IMR-90 (cell line): Measurements from ENCODE around the gene UBE2N. TPM values are rescaled to one million over a fixed set of nuclear protein-coding genes. Genes with fewer than 3 reads are reported as not detected.

Source experiments
- ATAC-seq: fragments of 200-7000 bp; cut with Tn5 transposase; 2 replicates; pipeline ENCODE4 v1.9.1; 2020; ENCODE audit warnings: low read depth, mild to moderate bottlenecking, moderate library complexity
- BruUV-seq: library from RNA; stranded (reverse); fragments of 400-500 nt; replicated peaks from 2 replicates; lab custom pipeline; 2021; lab: Mats Ljungman, UMichigan
- CTCF ChIA-PET: fragments of 300-600 bp; formaldehyde crosslinking; extraction: SDS; loops from one replicate; lab custom pipeline; 2021; ENCODE audit warnings: antibody characterized with exemption; lab: Yijun Ruan, JAX
- POLR2A ChIA-PET: fragments of 300-600 bp; sonication (Branson Sonifier 250); formaldehyde crosslinking; loops from one replicate; lab custom pipeline; 2022; ENCODE audit warnings: antibody characterized with exemption; ENCODE audit not compliant: unreplicated experiment; lab: Charles Lee
- DNase-seq: peaks from one replicate; pipeline ENCODE4 v3.0.0; 2013
- H2AFZ ChIP-seq: replicated peaks from 2 replicates; pipeline ENCODE3; 2013; ENCODE audit warnings: low read length, mild to moderate bottlenecking; ENCODE audit not compliant: poor library complexity
- H2AK5ac ChIP-seq: 2 replicates; pipeline ENCODE4 v1.6.1; 2013; ENCODE audit warnings: low read depth, low read length, inconsistent platforms
- H2AK9ac ChIP-seq: replicated peaks from 2 replicates; pipeline ENCODE3; 2013; ENCODE audit warnings: mild to moderate bottlenecking, low read depth, low read length, moderate library complexity; ENCODE audit not compliant: poor library complexity
- H2BK120ac ChIP-seq: 2 replicates; pipeline ENCODE4 v1.6.1; 2013; ENCODE audit warnings: low read depth, low read length, inconsistent platforms
- H2BK15ac ChIP-seq: 3 replicates; pipeline ENCODE4 v1.6.1; 2013; ENCODE audit warnings: low read depth, low read length, inconsistent platforms
- H2BK20ac ChIP-seq: 2 replicates; pipeline ENCODE4 v1.6.1; 2013; ENCODE audit warnings: low read depth, mild to moderate bottlenecking, inconsistent platforms, low read length, moderate library complexity
- H2BK5ac ChIP-seq: 2 replicates; pipeline ENCODE4 v1.6.1; 2013; ENCODE audit warnings: mild to moderate bottlenecking, low read depth, low read length, inconsistent platforms; ENCODE audit not compliant: poor library complexity, severe bottlenecking
- H3K14ac ChIP-seq: replicated peaks from 2 replicates; pipeline ENCODE4 v1.6.1; 2013; ENCODE audit warnings: low read depth, low read length, inconsistent platforms
- H3K18ac ChIP-seq: 2 replicates; pipeline ENCODE4 v1.6.1; 2013; ENCODE audit warnings: low read depth, low read length, control low read depth
- H3K23ac ChIP-seq: 2 replicates; pipeline ENCODE4 v1.6.1; 2013; ENCODE audit warnings: low read depth, low read length, inconsistent platforms
- H3K27ac ChIP-seq: 2 replicates; pipeline ENCODE4 v1.5.1; 2013; ENCODE audit warnings: mild to moderate bottlenecking, control low read depth, low read length; ENCODE audit not compliant: insufficient read depth
- H3K27me3 ChIP-seq: 2 replicates; pipeline ENCODE4 v1.6.1; 2013; ENCODE audit warnings: low read length; ENCODE audit not compliant: control insufficient read depth, insufficient read depth
- H3K36me3 ChIP-seq: 2 replicates; pipeline ENCODE4 v1.6.1; 2013; ENCODE audit warnings: low read length, mixed read lengths; ENCODE audit not compliant: control insufficient read depth, insufficient read depth
- H3K4ac ChIP-seq: 2 replicates; pipeline ENCODE4 v1.6.1; 2013; ENCODE audit warnings: low read depth, low read length, inconsistent platforms
- H3K4me1 ChIP-seq: 2 replicates; pipeline ENCODE4 v1.6.1; 2013; ENCODE audit warnings: low read length, mixed read lengths; ENCODE audit not compliant: control insufficient read depth, insufficient read depth
- H3K4me2 ChIP-seq: 2 replicates; pipeline ENCODE4 v1.6.1; 2013; ENCODE audit warnings: low read depth, mild to moderate bottlenecking, control low read depth, low read length, moderate library complexity
- H3K4me3 ChIP-seq: 2 replicates; pipeline ENCODE4 v1.5.1; 2013; ENCODE audit warnings: low read depth, mild to moderate bottlenecking, control low read depth, low read length, moderate library complexity; ENCODE audit not compliant: insufficient read depth
- H3K56ac ChIP-seq: 2 replicates; pipeline ENCODE4 v1.6.1; 2013; ENCODE audit warnings: low read length, inconsistent platforms; ENCODE audit not compliant: insufficient read depth; ENCODE audit errors: extremely low read depth
- H3K79me1 ChIP-seq, 2 experiments: 2 replicates each; pipeline ENCODE4 v1.6.1; 2013; ENCODE audit warnings: low read length in 2 of 2, inconsistent platforms in 1 of 2, low read depth in 1 of 2
- H3K9ac ChIP-seq: 2 replicates; pipeline ENCODE4 v1.6.1; 2013; ENCODE audit warnings: low read depth, low read length, control low read depth
- H3K9me1 ChIP-seq: 2 replicates; pipeline ENCODE4 v1.6.1; 2013; ENCODE audit warnings: low read length, inconsistent platforms; ENCODE audit not compliant: insufficient read depth
- H3K9me3 ChIP-seq: 2 replicates; pipeline ENCODE4 v1.6.1; 2013; ENCODE audit warnings: low read length; ENCODE audit not compliant: control insufficient read depth, insufficient read depth
- H4K20me1 ChIP-seq: 2 replicates; pipeline ENCODE4 v1.6.1; 2013; ENCODE audit warnings: low read length, inconsistent platforms; ENCODE audit not compliant: insufficient read depth
- H4K5ac ChIP-seq: 2 replicates; pipeline ENCODE4 v1.6.1; 2013; ENCODE audit warnings: mild to moderate bottlenecking, low read depth, low read length, control low read depth
- H4K8ac ChIP-seq, 2 experiments: 2 replicates each; pipeline ENCODE4 v1.6.1; 2013; ENCODE audit warnings: low read depth in 2 of 2, low read length in 2 of 2, control low read depth in 1 of 2, inconsistent platforms in 1 of 2
- H4K91ac ChIP-seq: 2 replicates; pipeline ENCODE4 v1.6.1; 2013; ENCODE audit warnings: low read depth, low read length, inconsistent platforms; ENCODE audit not compliant: insufficient read depth
- BHLHE40 ChIP-seq: fragments of 150-350 bp; IDR thresholded peaks from 2 replicates; pipeline ENCODE4 v1.6.1; 2016; ENCODE audit warnings: mild to moderate bottlenecking, low read depth, low read length
- CEBPB ChIP-seq: IDR thresholded peaks from 2 replicates; pipeline ENCODE4 v1.6.1; 2012; ENCODE audit warnings: low read depth, low read length, improper control_type of control experiment
- CHD1 ChIP-seq: IDR thresholded peaks from 2 replicates; pipeline ENCODE4 v1.6.1; 2012; ENCODE audit warnings: low read depth, low read length, improper control_type of control experiment
- ELK1 ChIP-seq: fragments of 150-350 bp; IDR thresholded peaks from 2 replicates; pipeline ENCODE4 v1.6.1; 2016; ENCODE audit warnings: low read depth, mild to moderate bottlenecking, low read length, moderate library complexity, borderline replicate concordance
- MAFK ChIP-seq: IDR thresholded peaks from 2 replicates; pipeline ENCODE4 v1.6.1; 2012; ENCODE audit warnings: low read depth, low read length, improper control_type of control experiment
- MXI1 ChIP-seq: IDR thresholded peaks from 2 replicates; pipeline ENCODE4 v1.6.1; 2012; ENCODE audit warnings: low read depth, mild to moderate bottlenecking, low read length, moderate library complexity, borderline replicate concordance
- RAD21 ChIP-seq: IDR thresholded peaks from 2 replicates; pipeline ENCODE4 v1.6.1; 2012; ENCODE audit warnings: low read length, improper control_type of control experiment
- RCOR1 ChIP-seq: IDR thresholded peaks from 2 replicates; pipeline ENCODE4 v1.6.1; 2012; ENCODE audit warnings: mild to moderate bottlenecking, low read length, improper control_type of control experiment; ENCODE audit not compliant: insufficient replicate concordance
- RFX5 ChIP-seq: IDR thresholded peaks from 2 replicates; pipeline ENCODE4 v1.8.0; 2012; ENCODE audit warnings: low read depth, mild to moderate bottlenecking, low read length, moderate library complexity
- SMC3 ChIP-seq: fragments of 150-350 bp; IDR thresholded peaks from 2 replicates; pipeline ENCODE4 v1.6.1; 2016; ENCODE audit warnings: low read depth, mild to moderate bottlenecking, antibody characterized with exemption, low read length, moderate library complexity
- USF2 ChIP-seq: fragments of 150-350 bp; IDR thresholded peaks from 2 replicates; pipeline ENCODE4 v1.6.1; 2017; ENCODE audit warnings: mild to moderate bottlenecking, antibody characterized with exemption, low read length, low read depth
- dilution Hi-C: fragments of 300-500 bp; cut with HindIII; formaldehyde crosslinking; loops from one replicate; pipeline ENCODE4 v1.14.3; 2018; ENCODE audit warnings: low sequenced_read_pairs; ENCODE audit not compliant: unreplicated experiment
- in situ Hi-C: fragments of 300-500 bp; cut with MboI; formaldehyde crosslinking; loops from 3 replicates; pipeline ENCODE4 v1.14.3; 2019; ENCODE audit warnings: low sequenced_read_pairs, inconsistent platforms, mixed read lengths
- intact Hi-C: fragments of 100-400 bp; cut with micrococcal nuclease; formaldehyde crosslinking; loops from 2 replicates; pipeline ENCODE4 v1.10.0; 2022
- polyA plus RNA-seq, 3 experiments: library from polyadenylated mRNA; depleted of rRNA; stranded (reverse); fragments of >200 nt; gene quantifications; 2 replicates each; pipeline ENCODE4 v1.2.3, GENCODE V29; 2012; ENCODE audit warnings: low replicate concordance in 1 of 3
- total RNA-seq: library from RNA; depleted of rRNA; stranded (reverse); fragments of >200 nt; gene quantifications from 2 replicates; pipeline ENCODE4 v1.2.3, GENCODE V29; 2012
- TF ChIP-seq, protein P1 (sequence below): conservative IDR thresholded peaks from 2 replicates; pipeline ENCODE4 v1.5.1; 2012; ENCODE audit warnings: mild to moderate bottlenecking, low read depth, low read length, improper control_type of control experiment

UBE2N gene
- total and polyA plus RNA-seq, 2 of the 4 experiments (the other 2 are of a cell fraction), result 64.5 to 103 TPM

- TF ChIP-seq ELK1, result no peak
Measured at GRCh38 chr12:93380480-93381121, 61.1 kb downstream of the UBE2N start (continued).

DNA sequence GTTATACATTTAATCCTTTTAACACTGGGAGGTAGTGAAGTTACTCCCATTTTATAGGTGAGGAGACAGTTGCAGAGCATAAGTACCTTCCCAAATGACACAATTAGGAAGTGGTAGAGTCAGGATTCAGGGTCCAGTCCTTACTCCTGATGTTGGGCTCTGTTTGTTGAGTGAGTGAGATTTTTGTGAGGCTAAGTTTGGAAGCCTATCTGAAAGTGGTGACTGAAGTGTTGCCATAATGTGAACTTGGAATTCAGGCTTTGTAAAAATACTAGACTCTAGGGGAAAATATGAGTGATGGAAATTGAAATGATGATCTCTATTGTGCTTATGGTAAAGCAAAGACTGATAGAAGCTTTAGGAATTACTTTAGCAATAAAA lies 61.8 kb downstream of the UBE2N start:
- ATAC-seq (no peak), DNase-seq (no peak)
- H3K4me3 ChIP-seq, result peak overlapping the region; percentile 98
- dilution Hi-C loops, result loop anchor here (25.0 kb wide), 1 partner anchor 393 kb away; no protein-coding TSS in a partner anchor
- H2BK120ac ChIP-seq, result no peak overlapping the region
- H4K8ac ChIP-seq, result 0 out of 4 replicates have a peak overlapping the region, but pooled peaks of 1 of the 2 experiments have one; percentile 40
- H2BK20ac ChIP-seq, result no peak overlapping the region
- 0 out of 2 replicates have a peak overlapping the region, but pooled peaks have one; percentile 41 for H3K56ac ChIP-seq
- no TSS peak for BruUV-seq
- peak overlapping the region; percentile 99 for H3K4me2 ChIP-seq
- peak overlapping the region; percentile 93; the same call in 1 of the 2 replicates for H3K23ac ChIP-seq
- peak overlapping the region; percentile 56; the same call in 1 of the 2 replicates for H4K5ac ChIP-seq
- H4K91ac ChIP-seq, result no peak overlapping the region
- peaks cover 2% of the 10 kb centered on the region; the same call in 1 of the 2 replicates for H3K36me3 ChIP-seq
- in situ Hi-C loops, result loop anchor here (5.0 kb wide), 1 partner anchor 393 kb away; no protein-coding TSS in a partner anchor
- H2BK15ac ChIP-seq, result no peak overlapping the region
- no peak overlapping the region; the same call in 1 of the 2 replicates for H2AK5ac ChIP-seq
- H3K4ac ChIP-seq, result peak overlapping the region; percentile 59; the same call in 1 of the 2 replicates
- ChIA-PET CTCF (interaction anchor here (0.6 to 1.9 kb wide), 6 partner anchors 17 to 392 kb away, joined by 3 to 6 read pairs (median 4); no protein-coding TSS in a partner anchor), POLR2A (no interaction called here)
- H3K14ac ChIP-seq, result peak overlapping the region; percentile 93
- H3K9ac ChIP-seq, result peak overlapping the region; percentile 99; the same call in 1 of the 2 replicates
- H3K9me1 ChIP-seq, result peaks cover 4% of the 10 kb centered on the region; the same call in 1 of the 2 replicates
- peaks cover 42% of the 10 kb centered on the region for H4K20me1 ChIP-seq
- peak overlapping the region; percentile 59; the same call in 1 of the 2 replicates for H3K27ac ChIP-seq
- peaks cover 0 to 33% of the 10 kb centered on the region in 2 experiments; a peak in 3 of 4 replicates for H3K79me1 ChIP-seq
- H2BK5ac ChIP-seq, result peak overlapping the region; percentile 92
- H3K18ac ChIP-seq, result peak overlapping the region; percentile 80; the same call in 1 of the 2 replicates
- H2AFZ ChIP-seq, result no peak overlapping the region
- no peaks in the 10 kb centered on the region for H3K27me3 ChIP-seq
- H3K4me1 ChIP-seq, result peaks cover 12% of the 10 kb centered on the region
- no peaks in the 10 kb centered on the region for H3K9me3 ChIP-seq
- no peak overlapping the region for H2AK9ac ChIP-seq
- intact Hi-C loops, result loop anchor here (1.0 to 5.0 kb wide), 4 partner anchors 138 to 393 kb away; no protein-coding TSS in a partner anchor
- TF ChIP-seq SMC3 (no peak), CHD1 (no peak), RFX5 (no peak), USF2 (no peak), CEBPB (no peak), MAFK (no peak), RCOR1 (no peak), RAD21 (no peak), BHLHE40 (no peak), MXI1 (no peak)
- TF ChIP-seq, protein P1, sequence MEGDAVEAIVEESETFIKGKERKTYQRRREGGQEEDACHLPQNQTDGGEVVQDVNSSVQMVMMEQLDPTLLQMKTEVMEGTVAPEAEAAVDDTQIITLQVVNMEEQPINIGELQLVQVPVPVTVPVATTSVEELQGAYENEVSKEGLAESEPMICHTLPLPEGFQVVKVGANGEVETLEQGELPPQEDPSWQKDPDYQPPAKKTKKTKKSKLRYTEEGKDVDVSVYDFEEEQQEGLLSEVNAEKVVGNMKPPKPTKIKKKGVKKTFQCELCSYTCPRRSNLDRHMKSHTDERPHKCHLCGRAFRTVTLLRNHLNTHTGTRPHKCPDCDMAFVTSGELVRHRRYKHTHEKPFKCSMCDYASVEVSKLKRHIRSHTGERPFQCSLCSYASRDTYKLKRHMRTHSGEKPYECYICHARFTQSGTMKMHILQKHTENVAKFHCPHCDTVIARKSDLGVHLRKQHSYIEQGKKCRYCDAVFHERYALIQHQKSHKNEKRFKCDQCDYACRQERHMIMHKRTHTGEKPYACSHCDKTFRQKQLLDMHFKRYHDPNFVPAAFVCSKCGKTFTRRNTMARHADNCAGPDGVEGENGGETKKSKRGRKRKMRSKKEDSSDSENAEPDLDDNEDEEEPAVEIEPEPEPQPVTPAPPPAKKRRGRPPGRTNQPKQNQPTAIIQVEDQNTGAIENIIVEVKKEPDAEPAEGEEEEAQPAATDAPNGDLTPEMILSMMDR, result no peak
